Hepatocyte (in vitro differentiated cells): ENCODE measurements around the gene FOS.

ENCODE experiments used
- EZH2 ChIP-seq: fragments of 200-600 bp; sonication (generic); IDR thresholded peaks from 2 replicates; pipeline ENCODE4 v1.6.1; 2016; ENCODE audit warnings: antibody characterized with exemption, mild to moderate bottlenecking, borderline replicate concordance
- EZH2phosphoT487 ChIP-seq: fragments of 200-600 bp; sonication (generic); IDR thresholded peaks from one replicate; pipeline ENCODE4 v1.6.1; 2018; ENCODE audit warnings: antibody characterized with exemption, mild to moderate bottlenecking, low read depth, moderate library complexity; ENCODE audit not compliant: unreplicated experiment, severe bottlenecking
- TF ChIP-seq, protein P1 (sequence below): fragments of 200-600 bp; sonication (generic); IDR thresholded peaks from 2 replicates; pipeline ENCODE4 v1.5.1; 2016; ENCODE audit warnings: antibody characterized with exemption, mild to moderate bottlenecking; ENCODE audit not compliant: poor library complexity

DNA sequence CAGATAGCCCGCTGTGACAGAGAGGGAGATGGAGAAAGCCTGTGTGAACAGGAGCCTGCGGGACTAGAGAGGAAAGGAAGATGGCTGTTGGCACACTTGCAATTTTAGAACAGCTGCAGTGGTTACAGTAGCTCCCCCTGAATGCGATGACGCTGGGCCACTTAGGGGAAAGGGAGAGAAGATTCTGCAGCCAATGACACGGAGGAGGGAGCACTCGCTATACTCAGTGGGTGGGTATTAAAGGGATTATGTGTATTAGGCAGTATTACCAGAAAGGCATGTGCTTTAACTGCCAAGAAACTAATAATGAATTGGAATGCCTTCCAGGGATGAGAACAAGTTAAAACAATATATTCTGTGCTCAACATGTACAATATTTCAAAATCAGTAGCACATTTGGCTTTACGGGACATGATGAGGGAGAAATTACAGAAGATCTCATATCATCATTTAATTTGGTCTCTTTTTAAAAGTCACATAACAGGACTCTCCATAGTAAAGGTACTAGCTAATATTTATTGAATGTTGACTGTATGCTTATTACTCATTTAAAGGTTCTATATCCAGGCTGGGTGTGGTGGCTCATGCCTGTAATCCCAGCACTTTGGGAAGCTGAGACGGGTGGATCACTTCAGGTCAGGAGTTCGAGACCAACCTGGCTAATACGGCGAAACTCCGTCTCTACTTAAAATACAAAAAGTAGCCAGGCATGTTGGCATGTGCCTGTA is 35.9 kb upstream of the FOS start:
- TF ChIP-seq, protein P1, sequence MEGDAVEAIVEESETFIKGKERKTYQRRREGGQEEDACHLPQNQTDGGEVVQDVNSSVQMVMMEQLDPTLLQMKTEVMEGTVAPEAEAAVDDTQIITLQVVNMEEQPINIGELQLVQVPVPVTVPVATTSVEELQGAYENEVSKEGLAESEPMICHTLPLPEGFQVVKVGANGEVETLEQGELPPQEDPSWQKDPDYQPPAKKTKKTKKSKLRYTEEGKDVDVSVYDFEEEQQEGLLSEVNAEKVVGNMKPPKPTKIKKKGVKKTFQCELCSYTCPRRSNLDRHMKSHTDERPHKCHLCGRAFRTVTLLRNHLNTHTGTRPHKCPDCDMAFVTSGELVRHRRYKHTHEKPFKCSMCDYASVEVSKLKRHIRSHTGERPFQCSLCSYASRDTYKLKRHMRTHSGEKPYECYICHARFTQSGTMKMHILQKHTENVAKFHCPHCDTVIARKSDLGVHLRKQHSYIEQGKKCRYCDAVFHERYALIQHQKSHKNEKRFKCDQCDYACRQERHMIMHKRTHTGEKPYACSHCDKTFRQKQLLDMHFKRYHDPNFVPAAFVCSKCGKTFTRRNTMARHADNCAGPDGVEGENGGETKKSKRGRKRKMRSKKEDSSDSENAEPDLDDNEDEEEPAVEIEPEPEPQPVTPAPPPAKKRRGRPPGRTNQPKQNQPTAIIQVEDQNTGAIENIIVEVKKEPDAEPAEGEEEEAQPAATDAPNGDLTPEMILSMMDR = no peak
- TF ChIP-seq EZH2 (no peak), EZH2phosphoT487 (no peak)
